Caco-2 (cell line): ENCODE data around the gene USP10. TPM values are rescaled to one million over a fixed set of nuclear protein-coding genes. Genes with fewer than 3 reads are reported as not detected.

Experiments
- BruUV-seq: library from RNA; stranded (reverse); fragments of 400-500 nt; replicated peaks from 2 replicates; lab custom pipeline; 2021; lab: Mats Ljungman, UMichigan
- CTCF ChIA-PET: fragments of 300-600 bp; sonication (Branson Sonifier 250); formaldehyde crosslinking; loops from one replicate; lab custom pipeline; 2022; ENCODE audit warnings: antibody characterized with exemption; lab: Charles Lee
- POLR2A ChIA-PET: fragments of 300-600 bp; sonication (Branson Sonifier 250); formaldehyde crosslinking; loops from one replicate; lab custom pipeline; 2022; ENCODE audit warnings: antibody characterized with exemption; lab: Charles Lee
- DNase-seq, 2 experiments: peaks; one replicate each; pipeline versions ENCODE4 v3.0.0 to v3.0.0-alpha.2; 2020 to 2022
- H3K27me3 ChIP-seq: replicated peaks from 2 replicates; pipeline ENCODE4 v1.6.0; 2011; ENCODE audit warnings: low read length; ENCODE audit not compliant: control insufficient read depth, insufficient read depth
- H3K36me3 ChIP-seq: 2 replicates; pipeline ENCODE4 v1.5.1; 2011; ENCODE audit warnings: low read length; ENCODE audit not compliant: control insufficient read depth, insufficient read depth
- H3K4me1 ChIP-seq: fragments of 250-450 bp; sonication (Bioruptor Pico); 2 replicates; pipeline ENCODE4 v1.5.1; 2020; ENCODE audit warnings: mild to moderate bottlenecking
- H3K4me3 ChIP-seq: 2 replicates; pipeline ENCODE4 v1.5.1; 2011; ENCODE audit warnings: low read depth, mild to moderate bottlenecking, control low read depth, low read length
- H3K9me3 ChIP-seq: fragments of 250-450 bp; sonication (Bioruptor Pico); 2 replicates; pipeline ENCODE4 v1.5.1; 2020; ENCODE audit warnings: mild to moderate bottlenecking, moderate library complexity
- H3K27ac Mint-ChIP-seq: one replicate; pipeline ENCODE4 v1.8.0; 2022; ENCODE audit warnings: mixed read lengths; ENCODE audit not compliant: unreplicated experiment
- H3K27me3 Mint-ChIP-seq: one replicate; pipeline ENCODE4 v1.8.0; 2022; ENCODE audit warnings: mixed read lengths; ENCODE audit not compliant: insufficient read depth, unreplicated experiment
- H3K36me3 Mint-ChIP-seq: one replicate; pipeline ENCODE4 v1.8.0; 2022; ENCODE audit warnings: mild to moderate bottlenecking, mixed read lengths; ENCODE audit not compliant: insufficient read depth, unreplicated experiment
- H3K4me1 Mint-ChIP-seq: one replicate; pipeline ENCODE4 v1.8.0; 2022; ENCODE audit warnings: low read depth, mixed read lengths; ENCODE audit not compliant: unreplicated experiment
- H3K4me3 Mint-ChIP-seq: one replicate; pipeline ENCODE4 v1.8.0; 2022; ENCODE audit warnings: mild to moderate bottlenecking, moderate library complexity, mixed read lengths; ENCODE audit not compliant: unreplicated experiment
- H3K9me3 Mint-ChIP-seq: one replicate; pipeline ENCODE4 v1.8.0; 2022; ENCODE audit warnings: mixed read lengths; ENCODE audit not compliant: unreplicated experiment
- CTCF ChIP-seq, 2 experiments: fragments of 200-600 bp in 1 of 2; IDR thresholded peaks; 1 replicate in 1 of 2; 2 replicates in 1 of 2; pipeline versions ENCODE4 v1.5.1 to v1.8.0; 2011 to 2022; ENCODE audit warnings: antibody characterized with exemption in 1 of 2, control low read depth in 1 of 2, inconsistent platforms in 1 of 2, low read depth in 1 of 2, low read length in 1 of 2, mild to moderate bottlenecking in 1 of 2, moderate library complexity in 1 of 2; ENCODE audit not compliant: insufficient read depth in 1 of 2, severe bottlenecking in 1 of 2, unreplicated experiment in 1 of 2
- intact Hi-C: fragments of 100-400 bp; cut with micrococcal nuclease; formaldehyde crosslinking; loops from one replicate; pipeline ENCODE4 v1.10.0; 2022; ENCODE audit not compliant: unreplicated experiment
- total RNA-seq: library from RNA; stranded (reverse); gene quantifications from 2 replicates; pipeline ENCODE4 v1.2.3, GENCODE V29; 2022

The USP10 gene
- total RNA-seq, 1 experiment from 2014 or later = 147 TPM

GRCh38 chr16:84826558-84826941 is 126.8 kb downstream of the USP10 start:
- Mint-ChIP-seq H3K9me3 (no peaks in the 10 kb centered on the region), H3K36me3 (no peaks in the 10 kb centered on the region), H3K4me3 (no peak overlapping the region), H3K27ac (no peak overlapping the region), H3K27me3 (peaks cover 5% of the 10 kb centered on the region), H3K4me1 (peaks cover 7% of the 10 kb centered on the region)
- BruUV-seq = no TSS peak
- Histone ChIP-seq H3K27me3 (no peaks in the 10 kb centered on the region), H3K36me3 (no peaks in the 10 kb centered on the region), H3K9me3 (no peaks in the 10 kb centered on the region; the same call in 1 of the 2 replicates), H3K4me1 (no peaks in the 10 kb centered on the region), H3K4me3 (no peak overlapping the region)
- intact Hi-C loops = no loop called here
- POLR2A ChIA-PET = no interaction called here
- DNase-seq = no peak
- no peak for TF ChIP-seq CTCF (IDR thresholded peaks at IDR 0.05; ENCODE audit: insufficient read depth in 1 of 2, low read depth in 1 of 2, low read length in 1 of 2, severe bottlenecking in 1 of 2, unreplicated experiment in 1 of 2)
- CTCF ChIA-PET = no interaction called here

GRCh38 chr16:84827131-84827574 is 127.4 kb downstream of the USP10 start:
- ChIA-PET CTCF (interaction anchor here (0.7 kb wide), 1 partner anchor 164 kb away, joined by 10 read pairs; no protein-coding TSS in a partner anchor), POLR2A (interaction anchor here (0.6 kb wide), 1 partner anchor 568 kb away, joined by 5 read pairs; no protein-coding TSS in a partner anchor)
- no peaks in the 10 kb centered on the region for H3K36me3 Mint-ChIP-seq
- no peak for DNase-seq
- H3K9me3 Mint-ChIP-seq = no peaks in the 10 kb centered on the region
- H3K4me1 ChIP-seq = no peaks in the 10 kb centered on the region
- H3K4me3 Mint-ChIP-seq = no peak overlapping the region
- peaks cover 7% of the 10 kb centered on the region for H3K4me1 Mint-ChIP-seq
- no peaks in the 10 kb centered on the region; the same call in 1 of the 2 replicates for H3K9me3 ChIP-seq
- H3K27me3 Mint-ChIP-seq = no peaks in the 10 kb centered on the region
- H3K4me3 ChIP-seq = no peak overlapping the region
- TF ChIP-seq CTCF (IDR thresholded peaks at IDR 0.05; ENCODE audit: insufficient read depth in 1 of 2, low read depth in 1 of 2, low read length in 1 of 2, severe bottlenecking in 1 of 2, unreplicated experiment in 1 of 2) = no peak
- no TSS peak for BruUV-seq
- no peak overlapping the region for H3K27ac Mint-ChIP-seq
- no peaks in the 10 kb centered on the region for H3K27me3 ChIP-seq
- intact Hi-C loops = no loop called here
- no peaks in the 10 kb centered on the region for H3K36me3 ChIP-seq

DNA sequence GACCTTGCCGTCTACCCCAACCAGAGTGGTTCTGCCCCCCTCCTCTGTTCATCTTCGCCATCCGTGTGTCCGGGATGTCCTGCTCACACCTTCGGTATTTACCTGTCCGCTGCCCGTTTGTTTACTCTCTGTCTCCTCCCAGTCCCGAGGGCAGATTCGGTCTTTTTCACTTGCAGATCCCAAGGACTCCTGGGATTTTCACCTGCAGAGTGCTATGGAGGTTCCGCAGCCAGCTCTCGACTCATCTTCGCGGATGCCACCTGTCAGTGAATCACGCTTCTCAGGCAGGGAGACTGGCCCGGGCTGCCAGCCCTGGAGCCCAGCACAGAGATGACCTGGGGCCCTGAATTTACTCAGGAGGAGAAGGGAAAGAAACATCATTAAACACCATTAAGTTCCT is 128.1 kb downstream of the USP10 start:
- no TSS peak for BruUV-seq

More for the DNA sequence above, 128.1 kb downstream of the USP10 start:
- Histone ChIP-seq H3K4me1 (no peaks in the 10 kb centered on the region), H3K27me3 (no peaks in the 10 kb centered on the region), H3K36me3 (no peaks in the 10 kb centered on the region), H3K4me3 (no peak overlapping the region), H3K9me3 (no peaks in the 10 kb centered on the region; the same call in 1 of the 2 replicates)
- no peak for DNase-seq
- Mint-ChIP-seq H3K36me3 (no peaks in the 10 kb centered on the region), H3K27me3 (no peaks in the 10 kb centered on the region), H3K4me1 (peaks cover 7% of the 10 kb centered on the region), H3K4me3 (no peak overlapping the region), H3K27ac (no peak overlapping the region), H3K9me3 (no peaks in the 10 kb centered on the region)
- POLR2A ChIA-PET = interaction anchor here (0.6 to 1.0 kb wide), 2 partner anchors 8 to 567 kb away, joined by 3 to 5 read pairs; partner anchors contain the start of gene CRISPLD2
- CTCF ChIA-PET = interaction anchor here (0.7 kb wide), 1 partner anchor 165 kb away, joined by 10 read pairs; no protein-coding TSS in a partner anchor
- intact Hi-C loops = no loop called here
- no peak for TF ChIP-seq CTCF (IDR thresholded peaks at IDR 0.05; ENCODE audit: insufficient read depth in 1 of 2, low read depth in 1 of 2, low read length in 1 of 2, severe bottlenecking in 1 of 2, unreplicated experiment in 1 of 2)
